Anterior cingulate cortex (tissue), 58 donors: Measurements from ENCODE around the gene TMEM80.
"Not testable (repeated sequence)": the region's sequence is repeated elsewhere in the genome, so short reads cannot be mapped to it uniquely, and the experiment has no call there.

Experiments
- DNase-seq, 58 donors: peaks; one replicate each; lab custom pipeline; 2025; lab: John Stamatoyannopoulos, UW

Gene TMEM80

DNA sequence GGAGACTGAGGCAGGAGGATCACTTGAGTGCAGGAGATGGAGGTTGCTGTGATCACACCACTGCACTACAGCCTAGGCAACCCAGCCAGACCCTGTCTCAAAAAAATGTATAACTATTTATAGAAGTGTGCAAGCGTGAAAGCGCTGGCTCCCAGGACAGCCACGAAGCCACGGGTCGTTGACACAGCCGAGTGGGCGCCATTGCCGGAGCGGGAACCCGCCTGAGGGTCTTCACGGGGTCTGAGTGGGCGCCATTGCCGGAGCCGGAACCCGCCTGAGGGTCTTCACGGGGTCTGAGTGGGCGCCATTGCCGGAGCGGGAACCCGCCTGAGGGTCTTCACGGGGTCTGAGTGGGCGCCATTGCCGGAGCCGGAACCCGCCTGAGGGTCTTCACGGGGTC lies 38.9 kb downstream of the TMEM80 start:
- DNase-seq: not testable (repeated sequence)

GRCh38 chr11:737366-737765 lies 41.8 kb downstream of the TMEM80 start:
- peak in 16 of 58 donors; percentile 12 to 55 (median 32) for DNase-seq

- DNase-seq: not testable (repeated sequence)
These were observed 42.3 kb downstream of the TMEM80 start for GRCh38 chr11:737899-738298.

DNA sequence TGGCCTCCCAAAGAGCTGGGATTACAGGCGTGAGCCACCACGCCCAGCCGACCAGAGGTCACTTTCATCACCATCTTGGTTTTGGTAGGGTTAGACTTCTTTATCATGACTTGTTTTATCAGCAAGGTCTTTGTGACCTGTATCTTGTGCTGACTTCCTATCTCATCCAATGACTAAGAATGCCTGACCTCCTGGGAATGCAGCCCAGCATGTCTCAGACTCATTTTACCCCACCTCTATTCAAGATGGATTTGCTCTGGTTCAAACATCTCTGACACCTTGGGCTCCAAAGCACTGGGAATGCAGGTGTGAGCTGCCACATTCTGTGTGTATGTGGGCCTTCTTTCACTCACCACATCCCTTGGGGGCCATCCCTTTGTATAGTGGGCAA lies 46.5 kb downstream of the TMEM80 start:
- DNase-seq: no peak

- DNase-seq: no peak
These were observed 47.1 kb downstream of the TMEM80 start for GRCh38 chr11:742571-743201.

GRCh38 chr11:745428-745827 lies 49.8 kb downstream of the TMEM80 start:
- no peak for DNase-seq

DNA sequence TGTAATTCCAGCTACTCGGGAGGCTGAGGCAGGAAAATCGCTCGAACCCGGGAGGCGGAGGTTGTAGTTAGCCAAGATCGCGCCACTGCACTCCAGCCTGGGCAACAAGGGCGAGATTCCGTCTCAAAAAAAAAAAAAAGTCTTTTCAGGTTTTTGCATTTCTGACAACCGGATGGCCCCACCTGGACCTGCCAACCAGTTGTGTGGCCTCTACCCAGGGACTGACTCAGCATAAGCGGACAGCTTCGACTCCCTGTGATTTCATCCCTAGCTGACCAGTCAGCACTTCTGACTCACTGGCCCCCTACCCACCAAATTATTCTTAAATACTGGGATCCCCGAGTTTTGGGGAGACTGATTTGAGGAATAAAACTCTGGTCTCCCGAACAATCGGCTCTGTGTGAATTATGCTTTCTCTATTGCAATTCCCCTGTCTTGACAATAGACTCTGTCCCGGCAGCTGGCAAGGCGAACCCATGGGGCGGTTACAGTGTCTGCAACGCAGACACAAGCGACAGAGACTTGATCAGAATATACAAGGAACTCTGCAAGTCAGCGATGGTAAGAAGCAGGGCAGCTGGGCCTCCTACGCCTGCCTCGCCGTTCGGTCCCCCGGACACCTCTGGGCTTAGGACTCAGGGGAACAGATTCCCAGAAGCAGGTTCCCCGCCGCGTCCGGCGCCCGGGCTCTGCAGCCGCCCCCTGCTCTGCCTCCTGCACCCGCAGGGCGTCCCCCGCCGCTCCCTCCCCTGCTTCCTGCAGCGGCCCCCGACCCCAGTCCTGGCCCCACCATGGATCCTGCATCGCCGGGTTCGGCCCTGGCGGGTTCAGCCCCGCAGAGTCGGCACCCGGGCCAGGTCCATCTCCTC lies 50.9 kb downstream of the TMEM80 start:
- peak in 38 of 58 donors; percentile 27 to 82 (median 62) for DNase-seq

- DNase-seq: peak in 57 of 58 donors; percentile 36 to 96 (median 87)
These were observed 51.8 kb downstream of the TMEM80 start, which contains the start of gene TALDO1 for GRCh38 chr11:747158-748006. Gene TALDO1, plus strand, starts transcription at chr11:747464. Its CDS starts 18 bp downstream, at chr11:747482.

DNA sequence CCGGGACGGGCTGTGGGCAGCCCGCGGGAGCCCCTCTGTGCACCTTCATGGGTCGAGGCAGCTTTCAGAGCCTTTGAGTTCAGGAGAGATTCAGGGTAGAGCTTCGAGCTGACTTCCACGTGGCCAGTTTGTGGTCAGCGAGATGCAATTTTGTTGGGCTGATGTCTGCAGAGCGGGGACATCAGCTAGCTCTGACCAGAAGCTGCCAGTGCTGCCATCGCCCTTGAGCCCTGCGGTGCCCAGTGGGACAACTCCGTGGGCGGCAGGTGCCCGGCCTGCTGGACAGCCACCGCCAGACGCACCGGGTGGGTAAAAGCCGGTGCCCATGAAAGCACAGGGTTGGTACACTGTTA lies 52.4 kb downstream of the TMEM80 start:
- DNase-seq: peak in 1 of 58 donors; percentile 25

DNA sequence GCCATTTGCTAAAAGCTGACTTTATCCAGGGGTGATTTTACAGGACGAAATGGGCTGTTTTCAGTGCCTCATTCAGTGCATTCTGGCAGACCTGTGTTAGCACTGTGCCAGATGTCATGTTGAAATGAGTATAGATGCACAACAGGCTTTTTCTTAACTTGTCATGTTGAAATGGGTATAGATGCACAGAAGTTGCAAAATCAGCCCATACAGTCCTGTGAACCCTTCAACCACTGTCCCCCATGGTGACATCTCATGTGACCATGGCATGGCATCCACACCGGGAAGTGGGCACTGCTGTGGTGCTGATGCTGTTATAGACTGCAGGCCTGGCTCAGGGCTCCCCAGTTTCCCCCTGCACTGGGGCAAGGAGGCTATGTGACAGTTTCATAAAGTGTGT lies 54.1 kb downstream of the TMEM80 start:
- DNase-seq: no peak
